Measurements from ENCODE around the gene NPBWR2. TPM values are rescaled to one million over a fixed set of nuclear protein-coding genes. Genes with fewer than 3 reads are reported as not detected.

Gene NPBWR2
- total RNA-seq, 1 experiment from 2014 or later: not detected

- CTCF ChIA-PET: no interaction called here
- no peak for ATAC-seq
- no TSS peak for BruUV-seq (replicated peaks)
- in situ Hi-C loops (cut with HindIII; ENCODE audit: low pct_unique_long_range_greater_than_20kb, low sequenced_read_pairs) (no loop called here), intact Hi-C loops (cut with micrococcal nuclease; ENCODE audit: unreplicated experiment) (no loop called here)
- no peaks in the 10 kb centered on the region for H3K36me3 ChIP-seq (ENCODE audit: control insufficient read depth, insufficient read depth, low read length)
- H3K27me3 ChIP-seq (ENCODE audit: control insufficient read depth, insufficient read depth, low read length): no peaks in the 10 kb centered on the region
- DNase-seq (ENCODE audit: low read depth, low spot score): no peak
- POLR2A ChIA-PET: no interaction called here
- H3K4me1 ChIP-seq (ENCODE audit: control insufficient read depth, insufficient read depth, low read length): peaks cover 18% of the 10 kb centered on the region
- TF ChIP-seq REST (IDR thresholded peaks at IDR 0.05; ENCODE audit: insufficient read depth in 1 of 2, low read depth in 2 of 2, low read length in 1 of 2) (no peak), SIN3A (IDR thresholded peaks at IDR 0.05; ENCODE audit: borderline replicate concordance, insufficient read depth, low read depth, low read length) (no peak), CTCF (IDR thresholded peaks at IDR 0.05) (no peak), POLR2AphosphoS5 (IDR thresholded peaks at IDR 0.05; ENCODE audit: low read depth, low read length) (no peak), TCF7L2 (IDR thresholded peaks at IDR 0.05; ENCODE audit: low read depth, low read length) (no peak)
- H3K27ac ChIP-seq (ENCODE audit: low read length): no peak overlapping the region
- H3K9me3 ChIP-seq (ENCODE audit: control insufficient read depth, insufficient read depth, low read depth, low read length): no peaks in the 10 kb centered on the region
- no peak overlapping the region for H3K4me3 ChIP-seq (ENCODE audit: low read depth in 2 of 2, low read length in 2 of 2)
Measured at GRCh38 chr20:64076061-64076997, 31.0 kb downstream of the NPBWR2 start.

- H3K27ac ChIP-seq (ENCODE audit: low read length): no peak overlapping the region
- in situ Hi-C loops (cut with HindIII; ENCODE audit: low pct_unique_long_range_greater_than_20kb, low sequenced_read_pairs) (no loop called here), intact Hi-C loops (cut with micrococcal nuclease; ENCODE audit: unreplicated experiment) (no loop called here)
- H3K9me3 ChIP-seq (ENCODE audit: control insufficient read depth, insufficient read depth, low read depth, low read length): no peaks in the 10 kb centered on the region
- no peak for DNase-seq (ENCODE audit: low read depth, low spot score)
- no peak overlapping the region for H3K4me3 ChIP-seq (ENCODE audit: low read depth in 2 of 2, low read length in 2 of 2)
- ChIA-PET CTCF (no interaction called here), POLR2A (no interaction called here)
- no peaks in the 10 kb centered on the region for H3K27me3 ChIP-seq (ENCODE audit: control insufficient read depth, insufficient read depth, low read length)
- BruUV-seq (replicated peaks): no TSS peak
- peaks cover 15% of the 10 kb centered on the region for H3K4me1 ChIP-seq (ENCODE audit: control insufficient read depth, insufficient read depth, low read length)
- H3K36me3 ChIP-seq (ENCODE audit: control insufficient read depth, insufficient read depth, low read length): no peaks in the 10 kb centered on the region
- no peak for ATAC-seq
- no peak for TF ChIP-seq TCF7L2 (IDR thresholded peaks at IDR 0.05; ENCODE audit: low read depth, low read length)
Measured at GRCh38 chr20:64075556-64075955, 31.8 kb downstream of the NPBWR2 start.

- no peak overlapping the region for H3K4me3 ChIP-seq (ENCODE audit: low read depth in 2 of 2, low read length in 2 of 2)
- no peak for DNase-seq (ENCODE audit: low read depth, low spot score)
- ChIA-PET POLR2A (no interaction called here), CTCF (no interaction called here)
- no peak overlapping the region for H3K27ac ChIP-seq (ENCODE audit: low read length)
- intact Hi-C loops (cut with micrococcal nuclease; ENCODE audit: unreplicated experiment) (no loop called here), in situ Hi-C loops (cut with HindIII; ENCODE audit: low pct_unique_long_range_greater_than_20kb, low sequenced_read_pairs) (no loop called here)
- H3K4me1 ChIP-seq (ENCODE audit: control insufficient read depth, insufficient read depth, low read length): peaks cover 12% of the 10 kb centered on the region
- ATAC-seq: no peak
- TF ChIP-seq SIN3A (IDR thresholded peaks at IDR 0.05; ENCODE audit: borderline replicate concordance, insufficient read depth, low read depth, low read length): no peak
- no peak for TF ChIP-seq TCF7L2 (IDR thresholded peaks at IDR 0.05; ENCODE audit: low read depth, low read length)
- TF ChIP-seq REST (IDR thresholded peaks at IDR 0.05; ENCODE audit: insufficient read depth in 1 of 2, low read depth in 2 of 2, low read length in 1 of 2): no peak
- TF ChIP-seq POLR2AphosphoS5 (IDR thresholded peaks at IDR 0.05; ENCODE audit: low read depth, low read length): no peak
- no peak for TF ChIP-seq CTCF (IDR thresholded peaks at IDR 0.05)
- BruUV-seq (replicated peaks): no TSS peak
- no peaks in the 10 kb centered on the region for H3K9me3 ChIP-seq (ENCODE audit: control insufficient read depth, insufficient read depth, low read depth, low read length)
- H3K36me3 ChIP-seq (ENCODE audit: control insufficient read depth, insufficient read depth, low read length): no peaks in the 10 kb centered on the region
- H3K27me3 ChIP-seq (ENCODE audit: control insufficient read depth, insufficient read depth, low read length): no peaks in the 10 kb centered on the region
Measured at GRCh38 chr20:64074963-64075362, 32.4 kb downstream of the NPBWR2 start.
